Measurements from ENCODE around the gene ALOX15B.
"Not testable (repeated sequence)": the region's sequence is repeated elsewhere in the genome, so short reads cannot be mapped to it uniquely, and the experiment has no call there.

ALOX15B gene

DNA sequence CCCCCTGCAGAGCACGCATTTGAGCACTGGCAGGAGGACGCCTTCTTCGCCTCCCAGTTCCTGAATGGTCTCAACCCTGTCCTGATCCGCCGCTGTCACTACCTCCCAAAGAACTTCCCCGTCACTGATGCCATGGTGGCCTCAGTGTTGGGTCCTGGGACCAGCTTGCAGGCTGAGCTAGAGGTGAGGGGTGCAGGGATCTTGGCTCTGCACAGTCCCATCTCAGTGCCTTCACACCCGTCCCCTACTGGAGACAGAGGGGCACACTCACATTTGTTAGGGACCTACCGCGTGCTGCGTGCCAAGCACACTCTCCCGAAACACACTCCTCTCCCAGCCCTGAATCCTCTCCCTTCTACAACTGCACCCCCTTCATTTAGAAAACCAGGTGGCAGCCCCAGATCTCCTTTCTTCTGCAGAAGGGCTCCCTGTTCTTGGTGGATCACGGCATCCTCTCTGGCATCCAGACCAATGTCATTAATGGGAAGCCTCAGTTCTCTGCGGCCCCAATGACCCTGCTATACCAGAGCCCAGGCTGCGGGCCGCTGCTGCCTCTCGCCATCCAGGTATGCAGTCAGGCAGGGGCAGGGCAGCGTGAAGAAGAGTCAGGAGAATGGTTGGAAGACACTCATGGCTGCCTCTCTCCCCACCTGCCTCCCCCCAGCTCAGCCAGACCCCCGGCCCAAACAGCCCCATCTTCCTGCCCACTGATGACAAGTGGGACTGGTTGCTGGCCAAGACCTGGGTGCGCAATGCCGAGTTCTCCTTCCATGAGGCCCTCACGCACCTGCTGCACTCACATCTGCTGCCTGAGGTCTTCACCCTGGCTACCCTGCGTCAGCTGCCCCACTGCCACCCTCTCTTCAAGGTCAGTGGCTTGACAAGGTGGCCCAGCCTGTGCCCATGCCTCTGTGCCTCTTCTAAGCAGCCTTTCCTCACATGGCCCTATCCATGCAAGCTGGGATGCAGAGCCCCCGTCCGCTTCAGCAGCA lies 6.3 kb downstream of the ALOX15B start:
- no peak for DNase-seq

DNA sequence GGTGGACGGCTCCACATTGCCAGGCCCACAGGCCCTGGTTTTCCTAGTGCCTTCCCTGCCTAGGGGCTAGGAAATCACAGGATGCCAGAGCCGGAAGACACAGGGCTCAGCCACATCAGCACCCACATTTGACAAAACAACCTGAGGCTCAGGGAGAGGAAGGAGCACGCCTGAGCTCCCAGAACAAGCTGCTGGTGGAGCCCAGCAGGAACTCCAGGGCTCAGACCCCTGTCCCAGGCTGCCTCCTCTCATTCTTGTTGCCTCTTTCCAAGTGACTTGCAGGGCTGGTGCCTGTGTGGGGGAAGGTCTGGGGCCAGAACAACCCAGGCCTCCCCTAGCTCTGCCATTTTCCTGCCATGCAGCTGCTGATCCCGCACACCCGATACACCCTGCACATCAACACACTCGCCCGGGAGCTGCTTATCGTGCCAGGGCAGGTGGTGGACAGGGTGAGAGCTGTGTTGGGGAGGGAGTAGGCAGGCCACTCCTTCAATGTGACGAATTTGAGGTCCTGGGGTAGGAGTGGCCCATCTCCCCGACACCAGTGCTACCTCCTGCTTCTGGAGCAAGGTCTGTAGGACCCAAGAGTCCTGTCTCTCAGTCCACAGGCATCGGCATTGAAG lies 7.6 kb downstream of the ALOX15B start:
- DNase-seq: no peak

DNA sequence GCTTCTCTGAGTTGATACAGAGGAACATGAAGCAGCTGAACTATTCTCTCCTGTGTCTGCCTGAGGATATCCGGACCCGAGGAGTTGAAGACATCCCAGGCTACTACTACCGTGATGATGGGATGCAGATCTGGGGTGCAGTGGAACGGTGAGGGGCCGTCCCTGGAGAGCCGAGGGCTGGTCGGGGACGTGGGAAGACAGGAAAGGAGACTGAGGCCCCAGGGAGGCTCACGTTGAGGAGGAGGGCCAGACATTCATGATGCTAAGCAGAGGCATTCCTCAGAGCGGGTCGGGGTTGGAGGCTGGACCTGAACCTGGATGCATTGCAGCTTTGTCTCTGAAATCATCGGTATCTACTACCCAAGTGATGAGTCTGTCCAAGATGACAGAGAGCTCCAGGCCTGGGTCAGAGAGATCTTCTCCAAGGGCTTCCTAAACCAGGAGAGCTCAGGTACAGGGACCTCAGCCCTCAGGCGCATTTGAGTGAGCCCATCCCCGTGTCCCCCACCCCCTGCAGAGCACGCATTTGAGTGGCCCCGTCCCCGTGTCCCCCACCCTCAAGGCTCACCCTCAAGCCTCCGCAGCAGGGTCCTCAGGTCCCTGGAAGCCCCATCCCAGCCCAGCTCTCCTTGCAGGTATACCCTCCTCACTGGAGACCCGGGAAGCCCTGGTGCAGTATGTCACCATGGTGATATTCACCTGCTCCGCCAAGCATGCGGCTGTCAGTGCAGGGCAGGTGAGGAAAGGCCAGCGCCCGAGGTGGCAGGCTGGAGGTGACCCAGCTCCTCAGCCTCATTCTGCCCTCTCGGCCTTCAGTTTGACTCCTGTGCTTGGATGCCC lies 8.3 kb downstream of the ALOX15B start:
- no peak for DNase-seq

DNA sequence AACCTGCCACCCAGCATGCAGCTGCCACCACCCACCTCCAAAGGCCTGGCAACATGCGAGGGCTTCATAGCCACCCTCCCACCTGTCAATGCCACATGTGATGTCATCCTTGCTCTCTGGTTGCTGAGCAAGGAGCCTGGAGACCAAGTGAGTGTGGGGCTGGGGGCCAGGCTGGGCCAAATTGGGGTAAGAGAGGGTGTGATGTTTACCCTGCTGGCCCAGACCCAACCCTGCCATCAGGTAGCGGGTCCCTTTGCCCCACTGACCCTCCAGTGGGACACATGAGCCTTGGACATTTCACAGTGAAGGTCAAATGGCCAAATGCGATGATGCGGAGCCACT lies 8.9 kb downstream of the ALOX15B start:
- DNase-seq: no peak

DNA sequence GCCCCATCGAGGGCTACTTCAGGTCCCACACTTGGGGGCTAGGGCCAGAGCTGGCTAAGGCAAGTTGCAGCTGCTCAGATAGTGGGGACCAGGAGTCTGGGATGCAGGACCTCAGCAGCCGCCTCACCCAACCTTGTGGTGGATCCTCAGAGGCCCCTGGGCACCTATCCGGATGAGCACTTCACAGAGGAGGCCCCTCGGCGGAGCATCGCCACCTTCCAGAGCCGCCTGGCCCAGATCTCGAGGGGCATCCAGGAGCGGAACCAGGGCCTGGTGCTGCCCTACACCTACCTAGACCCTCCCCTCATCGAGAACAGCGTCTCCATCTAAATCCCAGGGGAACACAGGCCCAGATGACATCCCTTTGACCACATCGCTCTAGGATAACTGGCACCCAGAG lies 9.4 kb downstream of the ALOX15B start:
- DNase-seq: no peak

DNA sequence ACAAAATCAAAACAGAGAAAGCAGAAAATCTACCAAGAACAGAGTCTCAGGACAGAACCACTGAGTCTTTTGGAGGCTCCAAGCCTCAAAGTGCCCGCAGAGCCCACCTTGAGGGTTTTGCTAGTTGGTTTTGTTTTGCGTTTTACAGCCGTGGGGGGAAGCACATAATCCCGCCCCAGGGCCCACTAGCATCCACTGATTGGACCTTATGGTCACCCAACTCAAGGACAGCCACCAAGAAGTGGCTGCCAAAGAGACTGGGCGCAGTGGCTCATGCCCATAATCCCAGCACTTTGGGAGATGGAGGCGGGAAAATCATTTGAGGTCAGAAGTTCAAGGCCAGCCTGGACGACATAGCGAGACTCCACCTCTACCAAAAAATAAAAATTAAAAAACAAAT lies 9.9 kb downstream of the ALOX15B start:
- DNase-seq: no peak

DNA sequence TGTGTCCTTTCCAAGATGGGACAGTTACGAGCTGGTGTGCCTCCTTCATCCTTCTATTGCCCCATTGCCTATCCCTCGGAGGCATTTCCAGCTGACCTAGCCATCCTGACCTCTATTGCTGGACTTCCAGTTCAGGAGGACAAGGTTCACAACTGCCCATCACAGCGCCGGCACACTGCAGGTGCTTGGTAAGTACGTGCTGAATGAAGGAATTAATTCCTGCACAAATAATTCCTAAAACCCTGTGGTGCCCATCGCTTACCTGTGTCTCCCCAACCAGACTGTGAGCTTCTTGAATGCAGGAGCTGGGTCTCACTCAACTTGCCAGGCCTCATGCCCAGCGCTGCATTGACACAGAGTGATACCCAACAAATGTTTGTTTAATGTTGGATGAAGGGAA lies 13.0 kb downstream of the ALOX15B start:
- no peak for DNase-seq

DNA sequence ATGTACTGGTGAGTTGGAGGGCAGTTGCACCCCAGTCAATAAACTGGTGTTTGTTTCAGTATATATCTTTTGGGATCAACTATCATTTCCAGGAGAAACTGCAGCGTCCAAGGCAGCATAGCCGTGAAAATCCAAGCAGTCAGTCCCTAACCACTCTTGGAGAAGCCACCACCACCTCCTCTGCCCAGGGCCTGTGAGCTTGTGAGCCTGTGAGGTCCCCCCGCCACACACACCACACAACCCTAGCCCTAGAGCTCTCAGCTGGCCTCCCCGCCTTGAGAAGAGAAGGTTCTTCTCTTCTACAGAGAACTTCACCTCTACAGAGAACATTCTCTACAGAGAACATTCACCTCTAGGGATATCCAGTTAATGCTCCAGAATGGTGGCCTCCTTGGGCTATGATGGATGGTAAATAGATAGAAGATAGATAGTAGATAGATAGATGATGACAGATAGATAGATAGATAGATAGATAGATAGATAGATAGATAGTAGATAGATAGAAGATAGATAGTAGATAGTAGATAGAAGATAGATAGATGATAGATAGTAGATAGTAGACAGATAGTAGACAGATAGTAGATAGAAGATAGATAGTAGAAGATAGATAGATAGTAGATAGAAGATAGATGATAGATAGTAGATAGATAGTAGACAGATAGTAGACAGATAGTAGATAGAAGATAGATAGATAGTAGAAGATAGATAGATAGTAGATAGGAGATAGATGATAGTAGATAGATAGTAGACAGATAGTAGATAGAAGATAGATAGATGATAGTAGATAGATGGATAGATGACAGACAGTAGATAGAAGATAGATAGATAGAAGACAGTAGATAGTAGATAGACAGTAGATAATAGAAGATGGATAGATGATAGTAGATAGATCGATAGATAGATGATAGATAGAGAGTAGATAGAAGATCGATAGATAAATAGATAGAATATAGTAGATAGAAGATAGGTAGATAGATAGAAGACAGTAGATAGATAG lies 13.7 kb downstream of the ALOX15B start:
- no peak for DNase-seq

DNA sequence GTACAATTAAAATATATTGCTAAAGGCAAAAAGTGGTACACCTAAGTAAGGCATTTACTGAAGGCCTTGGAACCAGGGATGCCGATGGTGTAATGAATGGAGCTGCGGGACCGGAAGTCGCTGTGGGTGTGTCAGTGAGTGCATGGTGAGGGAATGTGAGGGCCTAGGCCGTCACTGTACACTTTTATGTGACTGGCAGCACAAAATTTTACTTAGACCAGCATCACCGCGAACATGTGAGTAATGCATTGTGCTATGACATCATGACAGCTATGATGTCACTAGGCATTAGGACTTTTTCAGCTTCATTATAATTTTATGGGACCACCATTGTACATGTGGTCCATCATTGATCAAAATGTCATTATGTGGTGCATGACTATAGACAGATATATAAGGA lies 14.7 kb downstream of the ALOX15B start:
- no peak for DNase-seq

DNA sequence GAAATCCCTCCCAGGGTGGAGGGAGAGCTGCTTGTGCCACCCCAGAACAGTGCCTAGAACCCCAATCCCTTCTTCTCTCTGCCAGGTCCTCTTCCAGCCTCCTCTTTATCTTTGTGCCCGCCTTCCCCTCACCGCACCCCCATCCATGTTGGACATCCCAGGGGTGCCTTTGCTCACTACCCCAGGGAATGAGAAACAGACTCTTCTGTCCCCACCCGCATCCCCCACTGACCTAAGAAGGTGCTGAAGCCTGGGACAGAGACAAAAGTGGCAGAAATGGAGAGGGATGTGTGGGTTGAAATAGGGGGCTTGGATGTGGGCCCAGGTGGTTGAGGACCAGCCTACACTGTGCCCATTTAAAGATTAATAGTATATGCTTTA lies 17.0 kb downstream of the ALOX15B start:
- no peak for DNase-seq

DNA sequence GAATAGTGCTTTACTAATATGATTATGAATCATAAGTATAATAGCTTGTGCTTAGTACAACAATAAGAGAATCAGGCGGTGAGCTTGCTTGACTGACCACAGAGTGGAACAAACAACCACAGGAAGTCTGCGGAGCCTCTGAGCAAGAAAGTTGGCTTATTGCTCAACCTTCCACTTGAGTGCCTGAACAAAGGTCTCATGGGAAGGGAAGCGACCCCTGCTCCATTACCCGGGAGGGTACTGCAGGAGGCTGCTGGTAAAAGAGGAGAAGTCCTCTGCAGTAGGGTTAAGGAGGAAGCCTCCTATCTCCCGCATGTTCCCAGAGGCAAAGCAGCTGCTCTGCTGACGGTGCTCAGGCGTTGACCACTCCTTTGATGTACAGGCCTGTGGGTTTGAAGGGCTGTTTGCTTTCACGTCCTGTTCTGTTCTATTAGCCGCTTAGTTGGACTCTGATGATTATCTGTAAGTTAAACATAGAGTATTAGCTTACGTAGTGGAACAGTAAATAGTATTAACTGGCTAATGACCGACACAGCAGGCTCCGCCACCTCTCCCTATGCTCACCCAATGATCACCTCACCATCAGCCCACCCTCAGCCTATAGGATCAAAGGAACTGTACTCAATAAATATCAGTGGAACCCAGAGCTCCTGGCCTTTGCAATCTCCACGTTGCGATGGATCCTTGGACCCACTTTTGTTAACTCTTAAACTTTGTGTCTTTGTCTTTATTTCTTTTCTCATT lies 17.5 kb downstream of the ALOX15B start:
- no peak for DNase-seq

DNA sequence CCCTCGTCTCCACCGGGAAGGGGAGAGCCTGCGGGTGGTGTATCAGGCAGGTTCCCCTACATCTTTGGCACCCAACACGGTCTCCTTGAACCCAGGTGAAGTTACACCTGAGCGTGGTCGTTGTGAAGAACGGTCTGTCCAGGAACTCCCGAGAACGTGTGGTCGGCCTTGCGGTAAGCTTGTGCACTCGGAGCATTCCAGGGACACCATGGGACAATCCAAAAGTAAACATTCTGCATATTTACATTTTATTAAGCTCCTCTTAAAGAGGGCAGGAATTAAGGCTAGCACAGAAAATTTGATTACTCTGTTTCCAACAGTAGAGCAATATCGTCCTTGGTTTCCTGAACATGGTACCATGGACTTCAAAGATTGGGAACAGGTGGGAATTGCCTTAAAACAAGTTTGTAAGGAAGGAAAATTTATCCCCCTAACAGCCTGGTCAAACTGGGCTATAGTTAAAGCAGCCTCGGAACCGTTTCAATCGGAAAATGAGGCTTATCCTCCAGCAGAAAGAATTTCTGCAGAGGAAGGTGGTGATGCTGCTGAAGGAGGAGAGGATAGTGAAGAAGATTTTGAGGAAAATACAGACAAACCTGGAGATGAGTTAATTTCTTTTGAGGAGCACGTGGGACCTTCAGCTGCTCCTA lies 18.2 kb downstream of the ALOX15B start:
- DNase-seq: no peak

DNA sequence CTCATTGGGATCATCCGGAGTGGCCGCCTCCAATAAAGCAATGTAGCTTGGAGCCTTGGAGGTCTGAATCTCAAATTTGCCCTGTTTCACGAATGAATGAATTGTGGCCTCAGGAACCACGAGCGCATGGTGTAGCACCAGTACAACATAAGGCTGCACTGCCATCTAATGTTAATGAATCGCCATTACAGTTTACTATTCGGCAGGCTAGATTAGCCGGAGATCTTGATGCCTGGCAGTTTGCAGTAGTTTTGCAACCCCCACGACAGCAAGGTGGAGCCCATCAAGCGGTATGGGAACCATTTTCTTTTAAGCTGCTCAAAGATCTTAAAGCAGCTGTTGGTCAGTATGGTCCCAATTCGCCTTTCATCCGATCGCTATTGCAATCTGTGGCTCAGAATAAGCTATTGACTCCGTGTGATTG lies 18.8 kb downstream of the ALOX15B start:
- peak; percentile 92 for DNase-seq

DNA sequence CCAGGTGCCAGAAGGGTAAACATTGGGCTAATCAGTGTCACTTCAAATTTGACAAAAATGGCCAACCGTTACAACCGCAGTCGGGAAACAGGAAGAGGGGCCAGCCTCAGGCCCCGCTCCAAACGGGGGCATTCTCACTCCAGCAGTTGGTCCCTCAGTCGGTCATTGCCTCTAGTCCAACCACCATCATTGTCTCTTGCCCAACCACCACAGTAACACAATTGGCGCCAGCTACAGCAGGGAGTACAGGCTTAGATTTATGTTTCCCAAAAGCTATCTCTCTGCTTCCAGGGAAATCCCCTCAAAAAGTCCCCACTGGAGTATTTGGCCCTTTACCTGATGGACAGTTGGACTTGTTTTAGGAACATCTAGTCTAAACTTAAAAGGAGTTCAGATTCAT lies 20.3 kb downstream of the ALOX15B start:
- DNase-seq: no peak

DNA sequence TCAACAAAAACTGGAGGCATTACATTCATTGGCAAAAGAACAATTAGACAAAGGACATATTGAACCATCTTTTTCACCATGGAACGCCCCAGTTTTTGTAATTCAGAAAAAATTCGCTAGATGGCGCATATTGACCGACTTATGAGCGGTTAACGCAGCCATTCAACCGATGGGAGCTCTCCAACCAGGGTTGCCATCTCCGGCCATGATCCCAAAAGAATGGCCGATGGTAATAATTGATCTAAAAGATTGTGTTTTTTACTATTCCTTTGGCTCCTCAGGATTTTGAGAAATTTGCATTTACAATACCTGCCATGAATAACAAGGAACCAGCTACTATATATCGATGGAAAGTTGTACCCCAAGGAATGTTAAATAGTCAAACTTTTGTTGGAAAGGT lies 21.4 kb downstream of the ALOX15B start:
- DNase-seq: peak; percentile 89

DNA sequence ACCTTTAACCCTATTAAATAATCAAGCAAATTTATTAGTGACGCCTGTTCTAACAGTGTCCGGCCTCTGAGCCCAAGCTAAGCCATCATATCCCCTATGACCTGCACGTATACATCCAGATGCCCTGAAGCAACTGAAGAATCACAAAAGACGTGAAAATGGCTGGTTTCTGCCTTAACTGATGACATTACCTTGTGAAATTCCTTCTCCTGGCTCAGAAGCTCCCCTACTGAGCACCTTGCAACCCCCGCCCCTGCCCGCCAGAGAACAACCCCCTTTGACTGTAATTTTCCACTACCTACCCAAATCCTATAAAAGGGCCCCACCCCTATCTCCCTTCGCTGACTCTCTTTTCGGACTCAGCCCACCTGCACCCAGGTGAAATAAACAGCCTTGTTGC lies 23.0 kb downstream of the ALOX15B start:
- DNase-seq: not testable (repeated sequence)

DNA sequence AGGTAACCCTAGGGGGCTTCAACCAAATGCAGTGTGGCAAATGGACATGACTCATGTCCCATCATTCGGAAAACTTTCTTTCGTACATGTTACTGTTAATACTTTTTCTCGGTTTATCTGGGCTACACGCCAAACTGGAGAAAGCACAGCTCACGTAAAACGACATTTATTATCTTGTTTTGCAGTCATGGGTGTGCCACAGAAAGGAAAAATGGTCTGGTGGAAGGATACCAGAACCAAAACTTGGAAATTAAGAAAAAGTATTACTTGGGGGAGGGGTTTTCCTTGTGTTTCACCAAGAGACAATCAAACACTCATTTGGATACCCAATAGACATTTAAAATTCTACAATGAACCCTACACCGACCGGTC lies 23.6 kb downstream of the ALOX15B start:
- no peak for DNase-seq

DNA sequence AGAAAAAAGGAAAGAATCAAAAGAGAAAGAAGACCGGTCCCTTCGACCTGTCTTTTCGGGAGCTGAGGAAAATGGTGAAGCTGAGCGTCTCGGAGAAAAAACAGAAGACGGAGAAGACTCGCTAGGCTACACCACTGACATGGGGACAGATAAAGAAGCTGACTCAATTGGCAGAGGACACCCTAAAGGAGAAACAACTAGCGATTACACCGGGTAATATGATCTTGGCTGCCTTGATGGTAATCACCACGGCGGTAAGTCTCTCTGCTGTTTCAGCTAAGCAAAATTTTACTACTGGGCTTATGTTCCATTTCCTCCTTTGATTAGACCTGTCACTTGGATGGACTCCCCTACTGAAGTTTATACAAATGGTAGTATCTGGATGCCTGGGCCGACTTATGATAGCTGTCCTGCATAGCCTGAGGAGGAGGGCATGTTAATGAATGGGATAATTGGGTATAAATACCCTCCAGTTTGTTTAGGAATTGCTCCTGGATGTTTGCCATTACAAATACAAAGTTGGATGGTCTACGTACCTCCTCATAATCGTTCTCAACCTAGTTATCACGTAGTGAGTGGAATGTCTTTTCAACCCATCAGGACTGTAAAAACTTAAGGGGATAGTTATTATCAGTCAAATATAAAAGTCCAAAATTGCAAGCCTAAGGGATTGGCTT lies 24.1 kb downstream of the ALOX15B start:
- peak; percentile 57 for DNase-seq

DNA sequence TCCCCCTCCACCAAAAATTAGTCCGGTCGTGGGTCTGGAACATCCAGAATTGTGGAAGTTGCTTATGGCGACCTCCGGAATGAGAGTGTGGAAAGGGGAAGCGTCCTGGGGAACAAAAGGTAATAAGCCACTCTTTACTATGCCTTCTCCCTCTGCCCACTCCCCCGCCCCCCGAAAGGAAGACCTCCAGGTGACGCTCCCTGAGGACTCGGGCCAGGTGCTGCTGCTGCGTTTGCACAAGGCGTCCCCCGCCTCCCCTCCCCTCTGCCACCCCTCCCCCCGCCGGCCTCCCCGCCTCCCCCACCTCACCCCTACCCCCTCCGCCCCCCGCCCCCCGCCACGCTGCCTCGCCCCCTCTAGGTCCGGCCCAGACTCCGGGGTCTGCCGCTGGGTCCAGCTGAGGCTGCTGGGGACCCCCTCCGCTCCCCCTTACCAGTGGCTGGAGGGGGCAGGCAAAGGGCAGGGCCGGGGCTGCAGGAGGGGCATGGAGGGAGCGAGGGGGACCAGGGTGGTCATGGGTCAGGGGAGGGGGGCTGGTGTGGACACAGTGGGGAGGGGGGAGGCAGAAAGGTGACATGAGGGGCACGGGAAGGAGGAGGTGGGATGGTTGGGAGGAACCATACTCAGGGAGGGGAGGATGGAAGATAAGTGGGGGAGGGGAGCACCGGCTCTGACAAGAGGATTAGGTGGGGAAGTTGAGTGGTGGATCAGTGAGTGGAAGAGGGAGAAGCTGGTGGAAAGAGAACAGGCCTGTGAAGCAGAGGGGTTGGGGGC lies 25.1 kb downstream of the ALOX15B start:
- no peak for DNase-seq

DNA sequence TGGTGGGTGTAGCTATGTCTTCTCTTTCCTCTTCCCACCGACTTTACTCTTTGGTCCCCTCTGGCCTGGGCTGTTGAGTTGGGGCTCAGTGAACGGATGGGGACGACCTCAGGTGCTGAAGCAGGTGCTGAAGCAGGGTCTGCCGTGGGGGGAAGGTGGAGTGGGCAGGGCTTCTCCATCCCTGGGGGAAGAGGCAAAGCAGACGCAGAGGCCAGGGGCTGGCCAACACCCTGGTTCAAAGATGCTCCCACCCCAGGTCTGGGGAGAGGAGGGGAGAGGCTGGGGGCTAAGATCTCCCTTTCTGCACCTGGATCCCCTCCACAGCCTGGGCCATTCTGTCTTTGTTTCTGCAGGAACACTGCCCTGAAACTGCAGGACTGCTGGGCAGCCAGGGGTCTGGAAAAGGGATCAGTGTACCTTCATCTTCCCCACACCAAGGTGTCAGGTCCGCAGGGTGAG lies 25.7 kb downstream of the ALOX15B start:
- no peak for DNase-seq
